GM12878 (cell line): ENCODE results near the gene TNFSF4. TPM values are rescaled to one million over a fixed set of nuclear protein-coding genes. Genes with fewer than 3 reads are reported as not detected.

ENCODE experiments used
- ATF3 ChIP-seq: IDR thresholded peaks from 2 replicates; pipeline ENCODE4 v1.6.1; 2011; ENCODE audit warnings: low read depth, mild to moderate bottlenecking, low read length, moderate library complexity, borderline replicate concordance; ENCODE audit errors: extremely low read depth
- BACH1 ChIP-seq: fragments of 450-650 bp; IDR thresholded peaks from 2 replicates; pipeline ENCODE4 v1.6.1; 2017; ENCODE audit warnings: mild to moderate bottlenecking, borderline replicate concordance
- CBX3 ChIP-seq: fragments of 200-600 bp; sonication (generic); IDR thresholded peaks from 2 replicates; pipeline ENCODE4 v1.6.1; 2016; ENCODE audit warnings: low read depth, borderline replicate concordance
- CHD4 ChIP-seq: fragments of 200-600 bp; sonication (generic); IDR thresholded peaks from 2 replicates; pipeline ENCODE4 v1.6.1; 2016; ENCODE audit warnings: mild to moderate bottlenecking
- E2F8 ChIP-seq: fragments of 450-650 bp; IDR thresholded peaks from 2 replicates; pipeline ENCODE4 v1.6.1; 2018; ENCODE audit warnings: mild to moderate bottlenecking, low read depth, moderate library complexity; ENCODE audit not compliant: partially characterized antibody
- EZH2 ChIP-seq: IDR thresholded peaks from 2 replicates; pipeline ENCODE4 v1.6.1; 2012; ENCODE audit warnings: low read depth, mild to moderate bottlenecking, control low read depth, inconsistent platforms, low read length, borderline replicate concordance; ENCODE audit not compliant: control insufficient read depth
- IRF5 ChIP-seq: fragments of 450-650 bp; IDR thresholded peaks from 2 replicates; pipeline ENCODE4 v1.6.1; 2017; ENCODE audit warnings: borderline replicate concordance
- JUND ChIP-seq: IDR thresholded peaks from 2 replicates; pipeline ENCODE4 v1.6.1; 2012; ENCODE audit warnings: low read depth, mild to moderate bottlenecking, low read length, improper control_type of control experiment, moderate library complexity
- MYB ChIP-seq: fragments of 150-350 bp; IDR thresholded peaks from 2 replicates; pipeline ENCODE4 v1.6.1; 2014; ENCODE audit warnings: mild to moderate bottlenecking, low read depth, low read length, borderline replicate concordance
- NR2C1 ChIP-seq: fragments of 450-650 bp; IDR thresholded peaks from 2 replicates; pipeline ENCODE4 v1.6.1; 2017; ENCODE audit warnings: antibody characterized with exemption, mild to moderate bottlenecking, moderate library complexity
- RELA ChIP-seq: fragments of 450-650 bp; IDR thresholded peaks from 2 replicates; pipeline ENCODE4 v1.8.0; 2014; ENCODE audit warnings: borderline replicate concordance; ENCODE audit not compliant: partially characterized antibody
- SIX5 ChIP-seq: IDR thresholded peaks from 2 replicates; pipeline ENCODE4 v1.6.1; 2011; ENCODE audit warnings: mild to moderate bottlenecking, low read depth, low read length, moderate library complexity; ENCODE audit not compliant: severe bottlenecking
- SRF ChIP-seq, 2 experiments: IDR thresholded peaks; 2 replicates each; pipeline ENCODE4 v1.6.1; 2011; ENCODE audit warnings: low read depth in 2 of 2, low read length in 2 of 2, mild to moderate bottlenecking in 1 of 2, moderate library complexity in 1 of 2
- USF1 ChIP-seq: IDR thresholded peaks from 2 replicates; pipeline ENCODE4 v1.6.1; 2011; ENCODE audit warnings: borderline replicate concordance, low read depth, mild to moderate bottlenecking, moderate library complexity, mixed read lengths, low read length; ENCODE audit not compliant: insufficient read depth; ENCODE audit errors: extremely low read length
- WRNIP1 ChIP-seq: IDR thresholded peaks from 2 replicates; pipeline ENCODE4 v1.6.1; 2011; ENCODE audit warnings: low read depth, low read length, improper control_type of control experiment, borderline replicate concordance
- YBX1 ChIP-seq: fragments of 450-650 bp; IDR thresholded peaks from 2 replicates; pipeline ENCODE4 v1.6.1; 2016; ENCODE audit warnings: antibody characterized with exemption
- ZNF207 ChIP-seq: fragments of 450-650 bp; IDR thresholded peaks from 2 replicates; pipeline ENCODE4 v1.6.1; 2014; ENCODE audit warnings: antibody characterized with exemption, mild to moderate bottlenecking, borderline replicate concordance
- ZNF274 ChIP-seq: IDR thresholded peaks from one replicate; pipeline ENCODE4 v1.8.0; 2011; ENCODE audit not compliant: insufficient read length, insufficient read depth
- ZNF384 ChIP-seq: IDR thresholded peaks from 2 replicates; pipeline ENCODE4 v1.6.1; 2012; ENCODE audit warnings: low read depth, mild to moderate bottlenecking, low read length, improper control_type of control experiment, borderline replicate concordance
- polyA plus RNA-seq, 11 experiments: library from polyadenylated mRNA; depleted of rRNA in 4 of 11; unstranded in 6 of 11; stranded (reverse) in 5 of 11; fragments of >200 nt; fragmentation: Nextera tagmentation in 4 of 11; fragmentation: Illumina TruSeq in 1 of 11; extraction: Ambion mirVana in 4 of 11; extraction: Trizol in 1 of 11; gene quantifications; 1 replicate in 1 of 11; 2 replicates in 10 of 11; pipeline versions ENCODE4 v1.2.1 to v1.2.3, GENCODE V29; 2011 to 2016; ENCODE audit warnings: inconsistent platforms in 2 of 11, missing spikeins in 2 of 11, low read depth in 1 of 11
- total RNA-seq, 4 experiments: library from RNA; depleted of rRNA in 3 of 4; stranded (reverse); fragments of >200 nt in 3 of 4; fragmentation: Illumina TruSeq in 1 of 4; extraction: Trizol in 1 of 4; gene quantifications; 2 replicates each; pipeline versions ENCODE4 v1.2.1 to v1.2.3, GENCODE V29; 2013 to 2021
- TF ChIP-seq, protein P1 (sequence below): IDR thresholded peaks from 2 replicates; pipeline ENCODE4 v1.6.1; 2012; ENCODE audit warnings: low read depth, low read length, improper control_type of control experiment

Gene TNFSF4
- total and polyA plus RNA-seq, 10 of the 15 experiments (the other 5 are each of a cell fraction or from before 2014, with no cell fraction given) = 8.1 to 31.0 (median 12.9) TPM

GRCh38 chr1:173212952-173213491 is 5.9 kb upstream of the TNFSF4 start (continued):
- TF ChIP-seq EZH2 (no peak), WRNIP1 (no peak), USF1 (no peak), RELA (no peak), IRF5 (no peak), BACH1 (no peak), CBX3 (no peak), JUND (peak; percentile 14; the same call in 1 of the 2 replicates), ZNF274 (no peak), NR2C1 (peak; percentile 40), E2F8 (no peak), CHD4 (no peak), SIX5 (no peak), ZNF384 (peak; percentile 80; the same call in 1 of the 2 replicates), SRF (IDR thresholded peaks at IDR 0.05; ENCODE audit: low read depth in 2 of 2, low read length in 2 of 2) (no peak), YBX1 (no peak), ATF3 (no peak), MYB (no peak), ZNF207 (no peak)
- TF ChIP-seq, protein P1, sequence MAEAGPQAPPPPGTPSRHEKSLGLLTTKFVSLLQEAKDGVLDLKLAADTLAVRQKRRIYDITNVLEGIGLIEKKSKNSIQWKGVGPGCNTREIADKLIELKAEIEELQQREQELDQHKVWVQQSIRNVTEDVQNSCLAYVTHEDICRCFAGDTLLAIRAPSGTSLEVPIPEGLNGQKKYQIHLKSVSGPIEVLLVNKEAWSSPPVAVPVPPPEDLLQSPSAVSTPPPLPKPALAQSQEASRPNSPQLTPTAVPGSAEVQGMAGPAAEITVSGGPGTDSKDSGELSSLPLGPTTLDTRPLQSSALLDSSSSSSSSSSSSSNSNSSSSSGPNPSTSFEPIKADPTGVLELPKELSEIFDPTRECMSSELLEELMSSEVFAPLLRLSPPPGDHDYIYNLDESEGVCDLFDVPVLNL = no peak
